HL-60/S4 (cell line): ENCODE data around the gene CPED1.
"Not testable (repeated sequence)": the region's sequence is repeated elsewhere in the genome, so short reads cannot be mapped to it uniquely, and the experiment has no call there.

Source experiments
- in situ Hi-C: fragments of 300-500 bp; cut with MboI; formaldehyde crosslinking; loops from 2 replicates; pipeline ENCODE4 v1.14.3; 2022; ENCODE audit warnings: low sequenced_read_pairs

Gene CPED1

GRCh38 chr7:121202834-121203233, 214.3 kb downstream of the CPED1 start:
- in situ Hi-C loops, result no loop called here

GRCh38 chr7:121204537-121204936, 216.0 kb downstream of the CPED1 start:
- in situ Hi-C loops, result no loop called here

- in situ Hi-C loops, result no loop called here
Observed at GRCh38 chr7:121205777-121206176, 217.3 kb downstream of the CPED1 start.

- in situ Hi-C loops, result no loop called here
Observed at GRCh38 chr7:121211253-121211652, 222.7 kb downstream of the CPED1 start.

GRCh38 chr7:121212036-121212435, 223.5 kb downstream of the CPED1 start:
- in situ Hi-C loops, result no loop called here

- in situ Hi-C loops, result no loop called here
Observed at GRCh38 chr7:121214657-121215056, 226.1 kb downstream of the CPED1 start.

- in situ Hi-C loops, result no loop called here
Observed at GRCh38 chr7:121219026-121219425, 230.5 kb downstream of the CPED1 start.

GRCh38 chr7:121221108-121221507, 232.6 kb downstream of the CPED1 start:
- in situ Hi-C loops, result not testable (repeated sequence)

GRCh38 chr7:121228779-121229178, 240.3 kb downstream of the CPED1 start:
- in situ Hi-C loops, result no loop called here

- in situ Hi-C loops, result no loop called here
Observed at GRCh38 chr7:121235201-121235600, 246.7 kb downstream of the CPED1 start.

- in situ Hi-C loops, result no loop called here
Observed at GRCh38 chr7:121237601-121238000, 249.1 kb downstream of the CPED1 start.

GRCh38 chr7:121244120-121244870, 255.8 kb downstream of the CPED1 start:
- in situ Hi-C loops, result no loop called here

GRCh38 chr7:121251367-121251766, 262.9 kb downstream of the CPED1 start:
- in situ Hi-C loops, result not testable (repeated sequence)

GRCh38 chr7:121252523-121253235, 264.2 kb downstream of the CPED1 start:
- in situ Hi-C loops, result not testable (repeated sequence)

GRCh38 chr7:121259826-121260225, 271.3 kb downstream of the CPED1 start:
- in situ Hi-C loops, result no loop called here

GRCh38 chr7:121261207-121261884, 272.8 kb downstream of the CPED1 start:
- in situ Hi-C loops, result no loop called here

GRCh38 chr7:121262221-121262620, 273.7 kb downstream of the CPED1 start:
- in situ Hi-C loops, result no loop called here

- in situ Hi-C loops, result no loop called here
Observed at GRCh38 chr7:121262969-121263368, 274.5 kb downstream of the CPED1 start.

GRCh38 chr7:121266307-121266894, 277.9 kb downstream of the CPED1 start:
- in situ Hi-C loops, result no loop called here

GRCh38 chr7:121267612-121268011, 279.1 kb downstream of the CPED1 start:
- in situ Hi-C loops, result no loop called here

GRCh38 chr7:121269798-121270197, 281.3 kb downstream of the CPED1 start:
- in situ Hi-C loops, result no loop called here
